Activated CD8-positive, alpha-beta memory T cell treated with anti-CD3 and anti-CD28 coated beads for 36 hours (primary cell): Measurements from ENCODE around the gene SEPTIN5. TPM values are rescaled to one million over a fixed set of nuclear protein-coding genes. Genes with fewer than 3 reads are reported as not detected.

Experiments used
- CTCF ChIA-PET: fragments of 350-600 bp; sonication (Branson Sonifier 250); formaldehyde crosslinking; loops from one replicate; lab custom pipeline; 2021; ENCODE audit warnings: antibody characterized with exemption; lab: Charles Lee
- POLR2A ChIA-PET: fragments of 350-600 bp; sonication (Branson Sonifier 250); formaldehyde crosslinking; loops from one replicate; lab custom pipeline; 2021; ENCODE audit warnings: antibody characterized with exemption; lab: Charles Lee
- total RNA-seq, 2 experiments: library from RNA; stranded (reverse); gene quantifications; one replicate each; pipeline ENCODE4 v1.2.3, GENCODE V29; 2021

The SEPTIN5 gene
- total RNA-seq, 2 experiments from 2014 or later = 0.38 to 0.86 TPM

DNA sequence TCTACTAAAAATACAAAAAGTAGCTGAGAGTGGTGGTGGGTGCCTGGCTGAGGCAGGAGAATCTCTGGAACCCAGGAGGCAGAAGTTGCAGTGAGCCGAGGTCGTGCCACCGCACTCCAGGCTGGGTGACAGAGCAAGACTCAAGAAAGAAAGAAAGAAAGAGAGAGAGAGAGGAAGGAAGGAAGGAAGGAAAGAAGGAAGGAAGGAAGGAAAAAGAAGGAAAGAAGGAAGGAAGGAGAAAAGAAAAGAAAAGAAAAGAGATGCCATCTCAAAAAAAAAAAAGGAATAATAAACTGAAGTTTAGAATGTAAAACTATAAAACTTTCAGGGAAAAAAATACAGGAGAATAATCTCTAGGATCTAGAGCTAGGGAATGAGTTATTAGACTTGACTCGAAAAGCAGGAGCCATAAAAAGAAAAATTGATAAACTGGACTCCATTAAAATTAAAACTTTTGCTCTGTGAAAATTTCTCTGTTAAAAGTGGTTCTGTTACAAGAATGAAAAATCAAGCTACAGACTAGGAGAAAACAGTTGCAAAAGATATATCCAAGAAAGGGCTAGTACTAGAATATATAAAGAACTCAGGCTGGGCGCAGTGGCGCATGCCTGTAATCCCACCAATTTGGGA, 13.4 kb upstream of the SEPTIN5 start:
- ChIA-PET POLR2A (no interaction called here), CTCF (no interaction called here)

DNA sequence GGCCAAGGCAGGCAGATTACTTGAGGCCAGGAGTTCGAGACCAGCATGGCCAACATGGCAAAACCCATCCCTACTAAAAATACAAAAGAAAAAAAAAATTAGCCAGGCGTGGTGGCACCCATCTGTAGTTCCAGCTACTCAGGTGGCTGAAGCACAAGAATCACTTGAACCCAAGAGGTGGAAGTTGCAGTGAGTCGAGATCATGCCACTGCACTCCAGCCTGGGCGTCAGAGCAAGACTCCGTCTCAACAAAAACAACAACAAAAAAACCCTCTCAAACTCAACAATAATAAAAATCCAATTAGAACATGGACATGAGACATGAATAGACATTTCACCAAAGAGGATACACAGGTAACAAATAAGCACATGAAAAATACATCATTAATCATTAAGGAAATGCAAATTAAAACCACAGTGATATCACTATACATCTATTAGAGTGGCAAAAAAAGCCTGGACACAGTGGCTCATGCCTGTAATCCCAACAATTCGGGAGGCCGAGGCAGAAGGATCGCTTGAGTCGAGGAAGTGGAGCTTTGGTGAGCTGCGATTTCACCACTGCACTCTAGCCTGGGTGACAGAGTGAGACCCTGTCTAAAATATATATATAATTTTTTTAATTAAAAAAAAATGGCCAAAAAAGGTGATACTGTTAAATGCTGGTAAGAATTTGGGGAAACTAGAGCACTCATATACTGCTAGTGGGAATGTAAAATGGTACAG, 12.7 kb upstream of the SEPTIN5 start:
- CTCF ChIA-PET = no interaction called here
- POLR2A ChIA-PET = no interaction called here

DNA sequence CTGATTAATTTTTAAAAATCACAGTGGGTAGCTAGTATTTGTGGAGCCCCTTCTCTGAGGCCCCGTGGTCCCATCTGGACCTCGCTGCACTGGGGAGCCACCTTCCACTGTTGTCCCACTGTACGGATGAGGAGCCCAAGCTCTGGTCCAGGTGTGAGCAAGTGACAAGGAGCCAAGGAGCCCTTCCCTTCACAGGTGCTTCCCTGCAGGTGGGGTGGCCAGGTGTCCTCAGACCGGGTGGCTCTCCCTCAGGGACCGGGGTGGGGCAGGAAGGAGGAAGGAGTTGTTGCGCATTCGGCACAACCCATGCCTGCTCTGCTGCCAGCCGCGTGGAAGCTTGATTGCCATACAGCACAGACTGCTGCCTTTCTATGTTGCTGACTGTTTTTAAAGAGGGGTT, 10.4 kb upstream of the SEPTIN5 start:
- ChIA-PET CTCF (interaction anchor here (0.5 kb wide), 1 partner anchor 9 kb away, joined by 3 read pairs; no protein-coding TSS in a partner anchor), POLR2A (no interaction called here)

DNA sequence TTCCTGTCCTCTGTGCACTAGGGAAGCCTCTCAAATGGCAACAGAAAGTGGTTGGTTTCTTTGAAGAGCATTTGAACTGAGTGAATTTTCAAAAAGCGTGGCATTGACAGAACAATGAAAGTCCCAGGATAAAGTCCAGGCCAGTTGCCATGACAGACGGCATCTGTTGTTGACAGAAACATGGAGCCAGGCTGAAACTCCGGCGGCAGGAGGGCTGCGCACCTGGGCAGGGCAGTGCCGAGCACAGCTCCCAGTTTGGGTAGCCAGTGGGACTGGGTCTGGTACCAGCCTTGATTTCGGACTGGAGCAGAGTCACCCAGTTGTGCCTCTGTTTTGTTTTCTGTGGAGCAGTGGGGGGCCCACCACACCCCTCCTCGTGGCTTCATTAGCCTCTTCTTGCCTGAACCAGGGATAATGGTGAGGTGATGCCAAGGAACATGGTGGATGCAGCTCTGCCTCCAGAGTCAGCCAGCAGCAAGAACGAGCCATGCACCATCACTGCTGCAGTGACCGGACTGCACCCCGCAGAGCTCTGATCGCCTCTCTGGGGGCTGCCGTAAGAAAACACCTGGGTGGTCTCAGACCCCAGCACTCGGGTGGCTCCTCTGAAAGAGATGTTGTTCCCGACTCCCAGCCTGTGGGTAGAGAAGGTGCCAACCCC, 9.8 kb upstream of the SEPTIN5 start:
- ChIA-PET CTCF (interaction anchor here (0.5 kb wide), 1 partner anchor 8 kb away, joined by 3 read pairs; no protein-coding TSS in a partner anchor), POLR2A (interaction anchor here (0.6 kb wide), 1 partner anchor 16 kb away, joined by 3 read pairs; no protein-coding TSS in a partner anchor)

DNA sequence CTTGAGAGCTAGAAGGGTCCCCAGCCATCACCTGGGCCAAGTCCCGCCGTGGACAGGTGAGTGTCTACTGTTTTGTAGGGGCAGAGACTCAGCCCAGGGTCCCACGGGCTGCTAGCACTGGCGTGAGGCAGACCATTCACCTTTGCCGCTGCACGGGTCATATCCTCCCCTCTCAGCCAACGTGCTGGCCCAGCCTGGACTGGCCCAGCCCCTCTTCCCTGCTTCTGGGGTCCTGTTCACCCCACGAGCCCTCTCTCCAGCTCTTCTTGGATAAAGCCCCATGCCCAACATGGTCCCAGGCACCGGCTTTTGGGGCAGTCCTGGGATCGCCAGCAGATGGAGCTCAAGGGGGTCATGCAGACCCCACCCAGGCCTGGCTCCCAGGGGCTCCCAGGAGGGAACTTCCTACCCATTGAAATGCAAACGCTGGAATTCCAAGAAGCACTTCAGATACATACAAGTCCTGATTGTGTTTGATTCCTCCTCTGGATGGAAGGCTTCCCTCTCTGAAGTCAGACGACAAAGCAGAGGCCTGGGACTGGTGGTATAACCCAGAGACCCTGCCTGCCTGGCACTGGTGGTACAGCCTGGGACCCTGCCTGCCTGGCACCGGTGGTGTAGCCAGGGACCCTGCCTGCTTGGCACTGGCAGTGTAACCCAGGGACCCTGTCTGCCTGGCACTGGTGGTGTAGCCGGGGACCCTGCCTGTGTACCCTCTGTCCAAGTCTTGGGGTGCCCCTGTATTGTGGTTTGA, 8.9 kb upstream of the SEPTIN5 start:
- ChIA-PET CTCF (no interaction called here), POLR2A (no interaction called here)

DNA sequence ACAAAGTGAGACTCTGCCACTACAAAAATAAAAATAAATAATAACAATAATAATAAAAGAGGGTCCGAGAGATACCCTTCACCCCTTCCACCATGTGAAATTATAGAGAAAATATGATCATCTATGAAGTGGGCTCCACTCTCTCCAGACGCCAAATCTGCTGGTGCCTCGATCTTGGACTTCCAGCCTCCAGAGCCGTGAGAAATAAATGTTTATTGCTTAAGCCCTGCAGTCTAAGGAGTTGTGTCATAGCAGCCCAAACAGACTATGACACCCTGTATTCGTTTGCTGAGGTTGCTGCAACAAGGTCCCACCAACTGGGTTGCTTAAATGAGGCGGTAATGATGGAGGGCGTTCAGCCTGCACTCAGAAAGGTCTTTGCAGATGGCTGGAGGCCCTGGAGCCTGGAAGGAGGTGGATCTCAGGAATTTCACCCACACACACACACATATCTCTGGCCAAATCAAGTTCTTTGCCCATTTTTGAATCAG, 7.6 kb upstream of the SEPTIN5 start:
- POLR2A ChIA-PET = no interaction called here
- CTCF ChIA-PET = no interaction called here

DNA sequence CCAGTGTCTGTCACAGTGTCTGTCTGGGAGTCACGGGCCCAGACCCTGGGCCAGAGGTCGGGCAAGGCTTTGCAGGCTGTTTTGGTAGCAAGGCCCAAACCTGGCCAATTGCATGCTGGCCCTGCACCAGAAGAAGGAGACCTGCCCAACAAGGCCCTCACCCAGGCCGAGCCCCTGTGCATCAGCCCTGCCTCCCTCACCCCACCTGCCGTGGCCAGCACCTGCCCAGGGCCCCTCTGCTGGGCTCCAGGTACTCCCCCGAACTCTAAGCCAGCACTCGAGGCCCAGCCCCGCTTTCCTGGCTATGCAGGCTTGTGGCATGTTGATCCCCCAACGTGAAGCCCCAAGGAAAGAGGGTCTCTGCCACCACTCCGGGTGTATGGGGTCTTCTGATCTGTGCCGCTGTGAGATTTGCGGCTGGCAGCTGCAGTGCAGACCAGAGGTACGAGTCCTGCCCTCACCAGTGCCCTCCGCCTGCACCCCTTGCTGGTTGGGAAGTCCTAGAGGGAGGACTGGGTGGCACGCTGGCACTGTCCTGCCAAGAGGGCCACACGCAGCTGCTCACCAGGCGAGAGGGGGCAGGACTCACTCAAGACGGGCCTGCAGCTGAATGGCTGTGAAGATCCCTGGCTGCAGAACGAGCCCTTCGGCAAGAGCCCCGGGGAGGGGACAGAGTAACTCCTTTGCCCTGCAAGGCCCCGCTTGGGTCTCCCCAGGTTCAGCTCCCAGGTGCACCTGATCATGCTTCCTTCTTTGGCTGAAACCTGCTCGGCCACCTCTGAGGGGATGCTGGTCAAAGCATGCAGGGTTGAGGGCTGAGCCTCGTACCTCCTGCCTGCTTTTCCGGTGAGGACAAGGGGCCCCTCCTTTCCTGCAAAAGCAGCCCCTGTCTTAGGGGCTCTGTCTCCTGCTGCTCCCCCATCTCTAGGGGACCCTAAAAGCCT, 6.7 kb upstream of the SEPTIN5 start:
- POLR2A ChIA-PET = no interaction called here
- CTCF ChIA-PET = no interaction called here

DNA sequence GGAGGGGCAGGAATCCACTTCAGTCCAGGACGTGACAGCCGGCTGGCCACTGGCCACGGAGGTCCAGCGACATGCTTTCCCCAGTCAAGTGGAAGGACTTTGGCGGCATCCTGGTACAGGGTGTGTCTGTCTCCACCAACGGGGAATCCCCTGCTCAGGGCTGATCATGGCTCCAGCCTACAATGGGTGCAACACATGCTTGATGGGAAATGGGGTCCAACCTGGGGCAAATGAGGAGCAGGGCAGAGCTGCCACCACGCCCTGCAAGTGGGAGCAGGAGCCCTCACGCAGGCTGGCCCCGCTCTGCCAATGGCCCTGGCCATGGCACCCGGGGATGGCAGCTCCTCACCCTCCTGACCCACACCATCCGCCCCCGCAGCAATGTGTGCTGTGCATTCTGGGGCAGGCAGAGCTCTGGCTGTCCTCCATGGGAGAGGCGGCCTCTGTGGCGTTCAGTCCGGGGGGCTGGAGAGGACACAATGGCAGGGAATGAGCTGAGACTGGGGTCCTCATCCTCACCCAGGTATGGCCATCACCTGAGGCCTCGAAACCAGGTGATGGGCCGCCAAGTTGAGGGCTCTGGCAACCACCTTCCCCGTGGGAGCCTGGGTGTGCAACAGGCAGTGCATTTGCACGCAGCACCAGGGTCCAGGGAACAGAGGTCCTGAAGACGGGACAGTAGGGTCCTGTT, 5.8 kb upstream of the SEPTIN5 start:
- CTCF ChIA-PET = no interaction called here
- POLR2A ChIA-PET = no interaction called here

DNA sequence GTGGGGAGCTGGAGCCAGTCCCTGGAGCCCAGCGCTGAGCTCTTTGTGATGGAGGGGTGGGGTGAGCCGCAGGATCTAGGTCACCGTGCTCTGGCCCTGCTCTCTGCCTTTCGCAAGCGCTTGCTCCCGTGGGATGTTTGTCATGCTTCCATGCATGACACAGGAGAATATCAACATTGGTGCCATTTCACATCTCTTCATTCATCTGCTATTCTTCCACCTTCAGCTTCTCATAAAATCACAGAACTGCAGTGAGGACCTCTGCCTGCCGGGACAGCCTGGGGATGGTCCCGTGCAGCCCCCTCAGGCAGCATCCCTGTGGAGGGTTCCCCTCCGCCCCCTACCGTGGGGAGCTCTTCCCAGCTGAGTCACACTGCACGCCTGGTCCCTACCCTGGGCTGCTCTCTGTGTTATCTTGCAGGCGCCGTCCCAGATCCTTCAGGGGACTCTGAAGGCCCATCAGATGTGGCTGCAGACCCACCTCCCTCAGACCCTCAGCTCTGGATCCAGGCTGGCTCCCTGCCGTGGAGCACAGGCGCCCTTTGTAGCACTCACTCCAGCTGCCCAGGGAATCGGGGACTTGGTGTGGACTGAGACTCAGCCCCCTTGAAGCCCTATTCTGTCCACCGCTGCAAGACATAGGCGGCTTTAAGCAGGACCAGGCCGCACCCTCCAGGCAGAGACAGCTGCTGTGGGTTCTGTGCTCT, 5.1 kb upstream of the SEPTIN5 start:
- CTCF ChIA-PET = interaction anchor here (0.9 kb wide), 1 partner anchor 44 kb away, joined by 3 read pairs; no protein-coding TSS in a partner anchor
- POLR2A ChIA-PET = no interaction called here

DNA sequence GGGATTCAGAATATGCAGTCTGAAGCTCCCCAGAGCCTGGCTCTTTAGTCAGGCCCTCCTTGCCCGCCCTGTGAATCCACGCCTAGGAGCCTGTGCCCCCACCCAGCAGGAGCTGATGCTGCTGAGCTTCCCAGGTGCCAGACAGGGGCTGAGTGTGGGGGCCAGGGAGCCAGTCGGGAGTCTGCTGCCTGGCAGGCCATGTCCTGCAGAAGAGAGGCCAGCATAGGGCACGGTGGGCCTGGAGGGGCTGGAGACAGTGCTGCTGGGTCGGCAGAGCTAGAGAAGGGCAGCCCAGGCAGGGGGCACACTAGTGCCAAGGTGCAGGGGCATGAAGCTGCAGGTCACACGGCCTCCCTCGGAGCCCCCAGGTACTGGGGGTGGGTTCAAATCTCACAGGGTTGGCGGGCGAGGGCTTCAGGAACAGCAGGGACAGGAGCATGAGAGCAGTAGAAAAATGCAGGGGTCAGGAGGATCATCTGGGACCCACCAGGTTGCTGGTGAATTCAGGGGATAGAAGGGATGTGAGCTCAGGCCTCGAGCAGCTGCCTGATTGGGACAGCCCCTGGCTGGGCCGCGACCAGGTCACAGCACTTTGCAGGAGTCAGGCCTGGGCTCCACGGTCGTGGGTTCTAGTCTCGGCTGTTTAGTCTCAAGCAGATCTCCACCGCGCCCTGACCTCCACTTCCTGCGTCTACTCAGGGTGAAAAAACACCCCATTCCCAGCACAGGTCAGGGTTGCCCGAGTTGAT, 4.1 kb upstream of the SEPTIN5 start:
- POLR2A ChIA-PET = no interaction called here
- CTCF ChIA-PET = interaction anchor here (0.9 kb wide), 1 partner anchor 44 kb away, joined by 3 read pairs; no protein-coding TSS in a partner anchor

DNA sequence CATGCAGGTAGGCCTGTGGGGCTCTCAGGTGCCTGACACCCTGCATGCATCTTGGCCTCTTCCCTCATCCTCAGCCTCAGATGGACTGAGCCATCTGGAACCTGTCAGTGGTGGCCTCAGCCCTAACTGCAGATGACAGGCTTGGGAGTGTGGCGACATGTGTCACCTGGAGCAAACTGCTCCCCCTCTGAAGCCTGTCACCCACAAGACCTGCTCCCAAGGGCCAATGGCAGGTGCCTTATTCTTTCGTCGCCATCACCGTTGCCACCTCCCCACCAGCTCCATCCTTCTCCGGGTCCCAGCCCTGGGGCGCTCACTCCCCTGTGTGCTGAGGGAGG, 3.6 kb upstream of the SEPTIN5 start:
- CTCF ChIA-PET = no interaction called here
- POLR2A ChIA-PET = no interaction called here

DNA sequence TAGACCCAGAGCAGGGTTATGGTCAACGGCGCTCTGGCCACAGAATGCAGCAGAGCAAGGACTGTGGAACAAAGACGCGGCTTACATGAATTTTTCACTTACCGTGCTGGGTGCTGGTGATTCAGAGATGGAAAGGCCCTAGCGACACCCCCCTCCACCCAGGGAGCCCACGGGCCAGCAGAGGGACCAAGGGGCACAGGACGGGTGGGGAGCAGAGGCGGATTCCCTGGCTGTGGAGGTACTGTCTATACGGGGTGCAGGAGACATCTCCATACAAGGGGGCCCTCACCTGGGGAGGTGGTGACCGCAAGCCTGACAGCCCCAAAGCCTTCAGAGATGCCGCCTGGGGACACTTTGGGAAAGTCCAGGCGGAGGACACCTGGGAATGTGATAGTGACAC, 1.1 kb upstream of the SEPTIN5 start:
- CTCF ChIA-PET = interaction anchor here (0.7 kb wide), 1 partner anchor 9 kb away, joined by 3 read pairs; no protein-coding TSS in a partner anchor

DNA sequence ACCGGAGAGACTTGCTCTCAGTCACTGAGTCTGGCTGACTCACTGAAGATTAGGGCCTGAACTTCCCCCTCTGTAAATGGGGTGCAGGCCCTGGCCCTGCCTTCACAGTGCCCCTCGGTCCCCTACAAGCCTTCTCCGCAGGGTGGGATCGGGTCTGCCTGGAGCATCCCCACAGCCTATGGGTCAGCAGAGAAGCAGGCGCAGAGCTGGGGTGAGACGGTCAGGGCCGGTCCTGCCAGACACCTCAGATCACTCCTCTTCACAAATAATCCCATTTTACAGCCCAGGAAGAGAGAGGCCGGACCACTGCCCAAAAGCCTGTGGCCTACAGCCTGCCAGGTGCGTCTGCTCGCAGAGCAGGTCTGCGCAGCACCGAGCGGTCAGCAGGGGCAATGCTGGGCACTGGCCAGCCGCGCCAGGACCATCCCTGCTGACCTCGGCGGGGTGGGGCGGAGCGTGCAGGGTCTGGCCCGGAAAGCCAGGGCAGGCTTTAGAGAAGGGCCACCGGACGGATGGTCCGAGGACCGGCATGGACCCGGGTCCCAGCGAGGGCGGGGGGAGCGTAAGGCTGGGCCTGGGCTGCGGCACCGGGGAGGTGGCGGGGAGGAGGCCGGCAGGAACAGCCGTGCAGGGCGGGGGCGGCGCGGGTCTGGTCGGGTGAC, 522 bp upstream of the SEPTIN5 start:
- POLR2A ChIA-PET = no interaction called here

More for the DNA sequence above, 1.1 kb upstream of the SEPTIN5 start:
- POLR2A ChIA-PET = no interaction called here

DNA sequence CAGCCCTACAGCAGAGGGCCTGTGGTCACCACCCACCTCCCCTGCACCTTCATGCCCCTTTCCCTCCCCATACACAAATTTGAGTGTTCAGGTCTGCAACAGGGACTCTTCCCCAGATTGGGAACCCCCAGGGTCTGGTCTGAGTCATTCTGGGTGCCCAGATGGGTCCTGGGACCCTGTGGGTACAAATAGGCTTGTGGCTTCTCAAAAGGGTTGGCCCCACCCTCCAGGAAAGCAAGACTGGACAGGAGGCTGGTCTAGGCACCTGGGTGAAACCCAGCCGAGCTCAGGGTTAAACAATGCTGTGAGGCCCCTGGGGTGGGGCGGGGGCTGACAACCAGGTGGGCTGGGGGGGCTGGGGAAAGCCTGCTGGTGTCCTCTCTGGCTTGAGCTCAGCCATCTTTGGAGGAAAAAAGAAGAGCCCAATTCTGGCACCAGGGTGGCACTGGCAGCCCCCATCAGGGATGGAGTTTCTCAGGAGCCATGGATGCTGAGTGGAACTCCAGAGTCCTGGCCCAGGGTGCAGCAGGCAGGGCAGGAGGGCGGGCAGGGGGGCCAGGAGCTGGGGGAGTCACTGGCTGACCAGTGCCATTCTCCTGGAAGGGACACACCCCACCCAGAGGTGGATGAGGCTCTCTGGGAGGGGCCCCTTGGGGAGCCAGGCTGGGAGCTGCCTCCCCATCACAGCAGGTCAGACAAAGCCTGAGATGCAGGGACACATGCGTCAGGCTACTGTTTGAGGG, 1.1 kb downstream of the SEPTIN5 start:
- CTCF ChIA-PET = interaction anchor here (1.4 to 1.5 kb wide), 2 partner anchors 15 to 195 kb away, joined by 3 to 4 read pairs; no protein-coding TSS in a partner anchor
- POLR2A ChIA-PET = interaction anchor here (0.6 kb wide), 1 partner anchor 1938 kb away, joined by 4 read pairs; no protein-coding TSS in a partner anchor

More for the DNA sequence above, 522 bp upstream of the SEPTIN5 start:
- CTCF ChIA-PET = no interaction called here
